ENCODE measurements around the gene AZU1. TPM values are rescaled to one million over a fixed set of nuclear protein-coding genes. Genes with fewer than 3 reads are reported as not detected.

The AZU1 gene
- total RNA-seq, 1 experiment from 2014 or later: 1.6 TPM

DNA sequence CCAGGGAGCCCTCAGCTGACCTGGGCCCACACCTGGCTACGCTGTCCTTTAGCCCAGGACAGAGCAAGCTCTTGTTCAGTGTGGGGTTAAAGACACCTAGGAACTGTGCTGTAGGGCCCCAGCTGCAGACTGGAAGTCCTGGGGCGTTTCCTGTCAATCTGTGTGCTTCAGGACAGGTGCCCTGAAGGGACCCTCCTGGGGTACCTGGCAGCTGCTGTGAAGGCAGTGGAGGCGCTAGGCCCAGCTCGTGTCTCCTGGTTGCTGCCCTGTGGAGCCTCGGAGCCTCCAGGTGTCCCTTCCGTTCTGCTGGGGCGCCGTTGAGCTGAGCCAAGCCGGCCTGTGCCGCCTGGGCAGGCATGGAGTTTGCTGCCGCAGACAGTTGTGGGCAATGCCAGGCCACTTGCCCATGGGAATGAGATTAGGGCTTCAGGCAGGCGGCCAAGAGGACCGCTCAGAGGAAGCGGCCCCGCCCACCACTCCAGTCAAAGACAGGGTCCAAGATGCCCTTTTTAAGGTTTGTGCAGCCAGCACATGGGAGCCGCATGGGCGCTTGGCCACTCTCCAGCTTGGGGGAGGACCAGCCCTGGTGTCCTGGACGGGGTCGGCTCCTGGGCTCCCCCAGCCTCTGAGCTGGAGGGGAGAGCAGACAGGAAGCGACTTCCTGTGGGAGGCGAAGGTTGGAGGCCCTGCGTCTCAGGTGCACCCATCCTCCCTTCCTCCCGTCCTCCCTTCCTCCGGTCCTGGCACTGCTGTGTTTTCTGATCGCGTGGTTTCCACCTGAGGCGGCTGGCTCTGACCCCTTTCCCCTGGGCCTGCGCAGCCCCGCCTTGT, 26.4 kb upstream of the AZU1 start:
- Histone ChIP-seq H3K14ac (ENCODE audit: insufficient read depth, low read length) (no peak overlapping the region), H3K23ac (ENCODE audit: insufficient read length, low read depth, low read length) (no peak overlapping the region), H3K4me1 (ENCODE audit: insufficient read depth, low read length) (no peaks in the 10 kb centered on the region; the same call in 1 of the 2 replicates), H3K9me3 (ENCODE audit: control insufficient read depth, low read depth, low read length) (no peaks in the 10 kb centered on the region), H3K23me2 (ENCODE audit: insufficient read length, low read depth, low read length, poor library complexity, severe bottlenecking) (peaks cover 9% of the 10 kb centered on the region), H3K27me3 (ENCODE audit: insufficient read depth, low read length) (no peaks in the 10 kb centered on the region), H2AFZ (ENCODE audit: low read length) (no peak overlapping the region), H2BK20ac (ENCODE audit: low read depth, low read length, poor library complexity, severe bottlenecking) (no peak overlapping the region), H3K79me2 (ENCODE audit: insufficient read depth, low read length) (peaks cover 63% of the 10 kb centered on the region), H3K56ac (ENCODE audit: insufficient read length, low read depth, low read length) (no peak overlapping the region), H3K79me1 (ENCODE audit: insufficient read depth, low read depth, low read length, poor library complexity, severe bottlenecking) (peaks cover 8% of the 10 kb centered on the region), H3K18ac (ENCODE audit: insufficient read length, low read depth, low read length) (no peak overlapping the region), H4K5ac (ENCODE audit: insufficient read length, low read depth, low read length) (no peak overlapping the region), H2AK5ac (ENCODE audit: insufficient read length, low read length) (no peak overlapping the region), H2BK12ac (ENCODE audit: insufficient read length, low read depth, low read length) (no peak overlapping the region), H4K91ac (ENCODE audit: insufficient read length, low read depth, low read length) (no peak overlapping the region), H2BK5ac (ENCODE audit: insufficient read length, low read length) (no peak overlapping the region), H3K27ac (ENCODE audit: insufficient read length, low read depth, low read length) (no peak overlapping the region), H3K4me2 (ENCODE audit: insufficient read depth, insufficient read length, low read length) (no peak overlapping the region), H4K8ac (replicated peaks; ENCODE audit: insufficient read length, low read depth, low read length) (no peak overlapping the region), H4K20me1 (ENCODE audit: control insufficient read depth, insufficient read depth, insufficient read length) (peaks cover 4% of the 10 kb centered on the region), H2BK15ac (ENCODE audit: low read depth, low read length) (no peak overlapping the region), H3T11ph (ENCODE audit: low read length) (no peak overlapping the region), H3K4ac (ENCODE audit: low read depth, low read length) (no peak overlapping the region), H3K9ac (ENCODE audit: extremely low read depth, insufficient read length, low read length) (no peak overlapping the region), H2BK120ac (ENCODE audit: low read depth, low read length, poor library complexity, severe bottlenecking) (no peak overlapping the region)
- no peaks in the 10 kb centered on the region for H3K27me3 Mint-ChIP-seq (ENCODE audit: low read depth)
- TF ChIP-seq, protein P1, sequence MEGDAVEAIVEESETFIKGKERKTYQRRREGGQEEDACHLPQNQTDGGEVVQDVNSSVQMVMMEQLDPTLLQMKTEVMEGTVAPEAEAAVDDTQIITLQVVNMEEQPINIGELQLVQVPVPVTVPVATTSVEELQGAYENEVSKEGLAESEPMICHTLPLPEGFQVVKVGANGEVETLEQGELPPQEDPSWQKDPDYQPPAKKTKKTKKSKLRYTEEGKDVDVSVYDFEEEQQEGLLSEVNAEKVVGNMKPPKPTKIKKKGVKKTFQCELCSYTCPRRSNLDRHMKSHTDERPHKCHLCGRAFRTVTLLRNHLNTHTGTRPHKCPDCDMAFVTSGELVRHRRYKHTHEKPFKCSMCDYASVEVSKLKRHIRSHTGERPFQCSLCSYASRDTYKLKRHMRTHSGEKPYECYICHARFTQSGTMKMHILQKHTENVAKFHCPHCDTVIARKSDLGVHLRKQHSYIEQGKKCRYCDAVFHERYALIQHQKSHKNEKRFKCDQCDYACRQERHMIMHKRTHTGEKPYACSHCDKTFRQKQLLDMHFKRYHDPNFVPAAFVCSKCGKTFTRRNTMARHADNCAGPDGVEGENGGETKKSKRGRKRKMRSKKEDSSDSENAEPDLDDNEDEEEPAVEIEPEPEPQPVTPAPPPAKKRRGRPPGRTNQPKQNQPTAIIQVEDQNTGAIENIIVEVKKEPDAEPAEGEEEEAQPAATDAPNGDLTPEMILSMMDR (conservative IDR thresholded peaks at IDR 0.05): no peak
- no CpG with 5 or more reads among the region's 29 CpGs for WGBS (ENCODE audit: extremely low coverage, insufficient read length, low lambda C conversion rate)
- no peaks in the 10 kb centered on the region; a peak in 1 of 5 replicates for H3K9me3 Mint-ChIP-seq
- peak overlapping the region; percentile 30 to 59; a peak in 4 of 5 replicates for H3K4me3 Mint-ChIP-seq
- peaks cover 25 to 39% of the 10 kb centered on the region in 2 experiments for H3K4me1 Mint-ChIP-seq
- peaks cover 46 to 66% (median 62%) of the 10 kb centered on the region in 3 experiments; a peak in 6 of 7 replicates for H3K36me3 Mint-ChIP-seq (ENCODE audit: insufficient read depth in 1 of 3, low read depth in 3 of 3)
- no peak for DNase-seq
- peak overlapping the region; percentile 11 to 91 (median 75); a peak in 2 of 7 replicates for H3K27ac Mint-ChIP-seq
